WTC11 (cell line): ENCODE results near the gene ZFAND6. TPM values are rescaled to one million over a fixed set of nuclear protein-coding genes. Genes with fewer than 3 reads are reported as not detected.

Source experiments
- ATAC-seq: fragments of 200-7000 bp; cut with Tn5 transposase; 2 replicates; pipeline ENCODE4 v1.10.0; 2021; ENCODE audit warnings: mild to moderate bottlenecking, moderate library complexity
- CTCF ChIA-PET: fragments of 300-600 bp; sonication (Branson Sonifier 250); formaldehyde crosslinking; loops from one replicate; lab custom pipeline; 2021; ENCODE audit warnings: antibody characterized with exemption; lab: Charles Lee
- POLR2A ChIA-PET: fragments of 350-600 bp; sonication (Branson Sonifier 250); formaldehyde crosslinking; loops from one replicate; lab custom pipeline; 2021; ENCODE audit warnings: antibody characterized with exemption; lab: Charles Lee
- DNase-seq: peaks from one replicate; pipeline ENCODE4 v3.0.0; 2021; ENCODE audit warnings: low spot score
- H3K27ac Mint-ChIP-seq: 2 replicates; pipeline ENCODE4 v1.8.0; 2021; ENCODE audit warnings: mixed read lengths
- H3K27me3 Mint-ChIP-seq: 2 replicates; pipeline ENCODE4 v1.8.0; 2021; ENCODE audit warnings: low read depth, mild to moderate bottlenecking, moderate library complexity, mixed read lengths
- H3K36me3 Mint-ChIP-seq: 2 replicates; pipeline ENCODE4 v1.8.0; 2021; ENCODE audit warnings: mixed read lengths
- H3K4me1 Mint-ChIP-seq: 2 replicates; pipeline ENCODE4 v1.8.0; 2022; ENCODE audit warnings: mixed read lengths
- H3K4me3 Mint-ChIP-seq: 2 replicates; pipeline ENCODE4 v1.8.0; 2021; ENCODE audit warnings: mild to moderate bottlenecking, moderate library complexity, mixed read lengths
- H3K9me3 Mint-ChIP-seq: 2 replicates; pipeline ENCODE4 v1.8.0; 2021; ENCODE audit warnings: mixed read lengths
- AFF4 ChIP-seq: sonication (generic); formaldehyde crosslinking; IDR thresholded peaks from 2 replicates; pipeline ENCODE4 v1.8.1; 2023; ENCODE audit warnings: mild to moderate bottlenecking, missing genetic modification reagents, borderline replicate concordance
- E2F1 ChIP-seq: sonication (generic); formaldehyde crosslinking; IDR thresholded peaks from 2 replicates; pipeline ENCODE4 v1.8.0; 2022; ENCODE audit warnings: mild to moderate bottlenecking, missing genetic modification reagents
- EMX1 ChIP-seq: fragments of 250-450 bp; sonication (Bioruptor Pico); IDR thresholded peaks from 2 replicates; pipeline ENCODE4 v1.8.0; 2021; ENCODE audit warnings: mild to moderate bottlenecking
- ESRRA ChIP-seq: sonication (generic); formaldehyde crosslinking; IDR thresholded peaks from 2 replicates; pipeline ENCODE4 v1.8.1; 2022; ENCODE audit warnings: mild to moderate bottlenecking, missing genetic modification reagents, borderline replicate concordance
- ETV6 ChIP-seq: sonication (generic); formaldehyde crosslinking; IDR thresholded peaks from 2 replicates; pipeline ENCODE4 v1.8.1; 2022; ENCODE audit warnings: mild to moderate bottlenecking, missing genetic modification reagents
- FOXP1 ChIP-seq: sonication (generic); formaldehyde crosslinking; IDR thresholded peaks from 2 replicates; pipeline ENCODE4 v1.8.0; 2022; ENCODE audit warnings: missing genetic modification reagents, mild to moderate bottlenecking, moderate library complexity, borderline replicate concordance
- GABPB1 ChIP-seq: sonication (generic); formaldehyde crosslinking; IDR thresholded peaks from 2 replicates; pipeline ENCODE4 v1.8.1; 2023; ENCODE audit warnings: mild to moderate bottlenecking, missing genetic modification reagents
- GTF2I ChIP-seq: fragments of 250-450 bp; sonication (Bioruptor Pico); conservative IDR thresholded peaks from 2 replicates; pipeline ENCODE4 v1.4.0; 2021; ENCODE audit warnings: mild to moderate bottlenecking
- IRF1 ChIP-seq: sonication (generic); formaldehyde crosslinking; IDR thresholded peaks from 2 replicates; pipeline ENCODE4 v1.8.0; 2023; ENCODE audit warnings: missing genetic modification reagents
- KAT7 ChIP-seq: sonication (generic); formaldehyde crosslinking; IDR thresholded peaks from 2 replicates; pipeline ENCODE4 v1.8.1; 2023; ENCODE audit warnings: missing genetic modification reagents, mild to moderate bottlenecking, borderline replicate concordance
- NFATC4 ChIP-seq: fragments of 250-450 bp; sonication (Bioruptor Pico); IDR thresholded peaks from 2 replicates; pipeline ENCODE4 v1.9.0; 2021; ENCODE audit warnings: mild to moderate bottlenecking
- OVOL2 ChIP-seq: fragments of 250-450 bp; sonication (Bioruptor Pico); IDR thresholded peaks from 2 replicates; pipeline ENCODE4 v1.9.0; 2021; ENCODE audit warnings: mild to moderate bottlenecking, borderline replicate concordance
- RELA ChIP-seq: sonication (generic); formaldehyde crosslinking; IDR thresholded peaks from 2 replicates; pipeline ENCODE4 v1.8.1; 2022; ENCODE audit warnings: missing genetic modification reagents, mild to moderate bottlenecking, borderline replicate concordance
- RORB ChIP-seq: fragments of 250-450 bp; sonication (Bioruptor Pico); IDR thresholded peaks from 2 replicates; pipeline ENCODE4 v1.9.0; 2021; ENCODE audit warnings: mild to moderate bottlenecking
- ZMAT4 ChIP-seq: fragments of 250-450 bp; sonication (Bioruptor Pico); IDR thresholded peaks from 2 replicates; pipeline ENCODE4 v1.9.0; 2021; ENCODE audit warnings: mild to moderate bottlenecking
- ZNF232 ChIP-seq: sonication (generic); formaldehyde crosslinking; IDR thresholded peaks from 2 replicates; pipeline ENCODE4 v1.8.0; 2022; ENCODE audit warnings: mild to moderate bottlenecking, missing genetic modification reagents
- ZNF281 ChIP-seq: sonication (generic); formaldehyde crosslinking; IDR thresholded peaks from 2 replicates; pipeline ENCODE4 v1.8.0; 2023; ENCODE audit warnings: mild to moderate bottlenecking, missing genetic modification reagents
- ZNF396 ChIP-seq: fragments of 250-450 bp; sonication (Bioruptor Pico); IDR thresholded peaks from 2 replicates; pipeline ENCODE4 v1.8.0; 2021; ENCODE audit warnings: mild to moderate bottlenecking, moderate library complexity, borderline replicate concordance
- ZNF532 ChIP-seq: fragments of 250-450 bp; sonication (Bioruptor Pico); IDR thresholded peaks from 2 replicates; pipeline ENCODE4 v1.9.0; 2021; ENCODE audit warnings: mild to moderate bottlenecking, borderline replicate concordance
- total RNA-seq: library from RNA; stranded (reverse); gene quantifications from 3 replicates; pipeline ENCODE4 v1.2.3, GENCODE V29; 2021
- TF ChIP-seq, protein P1 (sequence below): sonication (generic); formaldehyde crosslinking; IDR thresholded peaks from 2 replicates; pipeline ENCODE4 v1.8.0; 2022; ENCODE audit warnings: mild to moderate bottlenecking, missing genetic modification reagents

Gene ZFAND6
- total RNA-seq, 1 experiment from 2014 or later, result 114 TPM

DNA sequence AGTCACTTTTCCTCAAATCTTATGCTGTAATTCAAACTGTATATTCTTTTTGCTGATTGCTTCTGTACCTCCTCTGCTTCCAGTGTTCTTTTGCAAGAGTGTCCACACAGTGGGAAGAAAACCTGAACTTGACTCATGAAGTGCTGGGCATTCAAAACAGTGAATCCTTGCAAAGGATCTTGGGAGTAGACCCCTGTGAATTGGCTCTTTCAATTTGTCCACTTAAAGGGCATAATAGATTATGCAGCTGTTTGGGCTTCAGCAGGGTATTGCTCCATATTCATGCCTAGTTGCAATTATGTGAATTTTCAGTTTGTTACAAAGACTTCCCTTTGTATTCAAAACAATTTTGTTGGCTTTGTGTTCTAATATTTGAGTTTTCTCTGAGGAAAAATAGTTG lies 11.4 kb downstream of the ZFAND6 start:
- POLR2A ChIA-PET, result interaction anchor here (0.7 to 1.8 kb wide), 2 partner anchors 11 to 721 kb away, joined by 3 to 5 read pairs; partner anchors contain the start of gene ZFAND6
- no peak for DNase-seq
- 0 out of 2 replicates have a peak overlapping the region, but pooled peaks have one; percentile 24 for H3K4me3 Mint-ChIP-seq

GRCh38 chr15:80071652-80072051 lies 12.2 kb downstream of the ZFAND6 start:
- ATAC-seq, result no peak
- Mint-ChIP-seq H3K9me3 (no peaks in the 10 kb centered on the region), H3K4me1 (peaks cover 79% of the 10 kb centered on the region), H3K27me3 (no peaks in the 10 kb centered on the region), H3K4me3 (peak overlapping the region; percentile 80), H3K36me3 (no peaks in the 10 kb centered on the region), H3K27ac (peak overlapping the region; percentile 77)
- ChIA-PET POLR2A (interaction anchor here (0.7 to 1.8 kb wide), 4 partner anchors 12 to 722 kb away, joined by 3 to 7 read pairs (median 4); partner anchors contain the start of gene ZFAND6), CTCF (interaction anchor here (1.1 to 2.2 kb wide), 5 partner anchors 9 to 148 kb away, joined by 3 to 6 read pairs (median 3); partner anchors contain the start of gene ZFAND6)
- DNase-seq, result no peak
- TF ChIP-seq AFF4 (CRISPR knock-in tag) (no peak), RELA (no peak), KAT7 (CRISPR knock-in tag) (no peak), EMX1 (CRISPR knock-in tag) (no peak), ZNF281 (CRISPR knock-in tag) (no peak), RORB (no peak), ETV6 (no peak), ESRRA (CRISPR knock-in tag) (no peak), OVOL2 (no peak), IRF1 (no peak), ZNF232 (CRISPR knock-in tag) (no peak), ZNF532 (no peak), NFATC4 (no peak), ZNF396 (no peak), E2F1 (CRISPR knock-in tag) (no peak), FOXP1 (no peak), GTF2I (no peak)
- TF ChIP-seq, protein P1, sequence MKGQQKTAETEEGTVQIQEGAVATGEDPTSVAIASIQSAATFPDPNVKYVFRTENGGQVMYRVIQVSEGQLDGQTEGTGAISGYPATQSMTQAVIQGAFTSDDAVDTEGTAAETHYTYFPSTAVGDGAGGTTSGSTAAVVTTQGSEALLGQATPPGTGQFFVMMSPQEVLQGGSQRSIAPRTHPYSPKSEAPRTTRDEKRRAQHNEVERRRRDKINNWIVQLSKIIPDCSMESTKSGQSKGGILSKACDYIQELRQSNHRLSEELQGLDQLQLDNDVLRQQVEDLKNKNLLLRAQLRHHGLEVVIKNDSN, result no peak

More for the DNA sequence above, 11.4 kb downstream of the ZFAND6 start:
- peak overlapping the region; percentile 91 for H3K27ac Mint-ChIP-seq
- H3K4me1 Mint-ChIP-seq, result peaks cover 71% of the 10 kb centered on the region
- TF ChIP-seq ZMAT4 (CRISPR knock-in tag), result no peak
- peak; percentile 52 for TF ChIP-seq GABPB1 (CRISPR knock-in tag)
- ATAC-seq, result no peak
- H3K36me3 Mint-ChIP-seq, result no peaks in the 10 kb centered on the region
- H3K27me3 Mint-ChIP-seq, result no peaks in the 10 kb centered on the region
- CTCF ChIA-PET, result interaction anchor here (2.2 kb wide), 1 partner anchor 8 kb away, joined by 6 read pairs; no protein-coding TSS in a partner anchor
- no peaks in the 10 kb centered on the region for H3K9me3 Mint-ChIP-seq
